HG03039 (cell line): ENCODE data around the gene CPVL.

Experiments used
- ATAC-seq: cut with Tn5 transposase; IDR thresholded peaks from one replicate; pipeline ENCODE4 v1.9.1; 2021; ENCODE audit warnings: mild to moderate bottlenecking, moderate library complexity; ENCODE audit not compliant: unreplicated experiment

Gene CPVL

DNA sequence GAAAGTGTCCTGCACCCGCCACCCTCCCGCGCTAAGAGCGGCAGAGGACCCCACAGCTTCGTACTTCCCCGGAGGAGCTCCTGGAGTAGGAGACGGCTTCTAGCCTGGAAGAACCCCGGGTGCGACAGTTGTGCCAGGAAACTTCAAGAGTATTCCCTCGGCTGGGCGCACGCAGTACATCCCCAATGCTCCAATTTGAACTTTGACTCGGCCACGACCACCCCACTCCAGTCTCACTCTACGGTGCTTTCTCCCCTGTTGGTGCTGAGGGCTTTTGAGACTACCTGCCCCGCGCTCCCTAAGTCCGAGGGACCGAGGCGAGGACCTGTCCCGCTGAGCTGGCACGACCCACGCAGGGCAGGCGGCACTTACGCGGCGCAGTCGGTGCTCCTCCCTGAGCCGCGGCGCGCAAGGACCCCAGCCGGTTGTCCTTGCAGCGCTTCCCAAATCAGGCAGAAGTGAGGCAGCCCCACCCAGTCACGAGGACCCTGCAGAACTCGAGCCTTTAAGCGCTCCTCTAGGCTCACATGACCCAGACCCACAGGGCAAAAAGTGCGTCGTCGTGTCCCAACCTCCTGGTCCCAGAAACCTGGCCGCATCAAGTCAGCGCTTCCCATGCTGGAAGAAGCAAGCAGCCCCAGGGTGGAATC, at the start of gene CPVL:
Gene CPVL, minus strand, starts transcription at position 481 of the 650 bp plus-strand sequence. CDS start 25,476 bp downstream, outside the sequence.
- ATAC-seq: no peak

DNA sequence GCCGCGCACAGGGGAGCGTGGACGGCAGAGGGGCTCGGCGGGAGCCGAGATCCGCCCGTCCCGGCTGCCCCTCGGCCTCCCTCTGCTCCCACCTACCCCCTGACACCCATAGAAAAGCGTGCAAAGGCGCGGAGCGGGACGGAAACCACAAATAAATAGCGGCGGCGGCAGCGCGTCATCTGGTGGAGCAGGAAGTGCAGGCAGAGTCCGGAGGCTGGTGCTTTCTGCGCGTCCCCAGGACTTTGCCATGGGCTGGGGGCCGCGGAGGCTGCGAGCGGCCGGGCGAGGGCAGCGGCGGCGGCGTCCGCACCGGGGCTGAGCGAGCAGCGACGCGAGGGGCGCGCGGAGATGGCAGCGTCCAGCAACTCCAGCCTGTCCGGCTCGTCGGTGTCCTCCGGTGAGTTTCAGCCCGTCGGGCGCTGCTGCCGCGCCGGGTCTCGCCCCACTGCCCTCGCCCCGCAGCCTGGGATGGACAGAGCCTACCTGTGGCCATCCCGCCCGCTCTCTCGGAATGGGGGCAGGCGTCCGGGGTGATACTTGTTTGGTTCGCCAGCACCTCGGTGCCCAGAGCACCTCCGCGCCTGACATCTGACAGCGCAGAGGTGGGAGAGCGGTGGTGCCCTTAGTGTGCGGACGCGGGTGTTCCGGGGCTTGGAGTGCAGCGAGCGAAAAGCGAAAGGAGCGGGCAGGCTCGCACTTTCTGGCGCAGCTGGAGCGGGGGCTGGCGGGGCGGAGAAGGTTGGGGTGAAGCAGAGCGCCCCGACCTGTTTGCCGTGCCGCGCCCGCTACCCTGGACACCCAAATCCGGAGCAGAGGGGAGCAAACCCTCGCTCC, 48.5 kb upstream of the CPVL start, which contains the start of gene CHN2:
Gene CHN2, plus strand, starts transcription at position 182 of the 834 bp plus-strand sequence.
- ATAC-seq: no peak

DNA sequence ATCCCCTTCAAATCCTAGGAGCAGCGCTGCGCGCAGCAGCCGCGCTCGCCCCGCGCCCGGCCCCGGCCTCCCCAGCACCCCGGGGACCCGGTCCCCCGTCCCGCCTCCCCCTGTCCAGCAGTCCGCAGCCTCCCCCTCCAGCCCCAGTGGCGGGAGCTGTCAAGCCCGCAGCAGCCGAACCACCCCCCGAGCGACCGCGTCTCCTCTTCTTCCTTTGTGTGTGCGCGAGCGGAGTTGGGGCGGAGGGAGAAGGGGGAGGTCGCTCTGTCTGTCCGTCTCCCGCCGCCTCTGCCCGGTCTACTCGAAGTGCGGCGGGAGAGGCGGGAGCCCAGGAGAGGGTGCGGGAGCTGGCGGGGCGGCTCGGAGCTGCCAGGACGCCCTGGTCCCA, 47.9 kb upstream of the CPVL start:
- ATAC-seq: no peak

DNA sequence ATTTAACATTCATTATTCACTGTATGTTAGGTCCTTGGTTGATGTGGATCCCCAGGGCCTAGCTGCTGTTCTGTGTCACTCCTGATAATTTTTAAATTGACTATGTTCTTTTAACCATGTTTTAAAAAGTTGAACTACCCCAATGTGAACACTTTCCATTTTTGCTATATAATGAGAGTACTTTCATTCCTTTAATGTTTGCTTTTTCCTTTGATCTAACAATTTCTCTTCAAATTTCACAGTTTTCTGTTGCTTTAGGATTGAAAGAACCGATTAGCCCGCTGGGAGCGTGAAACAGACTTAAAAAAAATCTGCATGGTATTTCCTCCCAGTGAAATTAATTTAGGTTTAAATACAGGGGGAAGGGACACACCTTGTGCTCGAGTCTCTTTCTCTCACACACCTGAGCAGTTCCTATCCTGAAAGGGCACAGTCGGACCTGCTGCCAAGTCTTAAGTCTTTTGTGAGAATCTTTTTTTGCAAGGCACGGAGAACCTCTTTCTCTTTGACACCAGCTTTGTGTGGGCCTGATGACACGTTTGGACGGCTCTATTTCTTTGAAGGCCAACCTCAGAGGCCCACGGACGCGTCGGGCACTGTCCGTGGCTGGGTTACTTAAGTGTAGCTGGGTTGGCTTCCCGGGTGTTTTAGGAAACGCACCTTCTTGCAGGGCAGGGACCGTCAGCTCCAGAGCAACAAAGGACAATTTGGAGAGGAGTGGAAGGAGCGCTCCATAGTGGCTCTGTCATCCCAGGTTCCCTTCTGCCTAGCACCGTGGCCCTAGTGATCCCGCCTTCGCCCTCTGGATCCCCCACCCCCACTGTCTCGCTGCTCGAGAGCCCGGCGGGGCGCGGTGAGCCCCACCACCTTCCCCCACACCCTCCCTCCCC, 47.2 kb upstream of the CPVL start:
- no peak for ATAC-seq

- no peak for ATAC-seq
Observed at GRCh38 chr7:29192811-29193210, 46.5 kb upstream of the CPVL start.

- no peak for ATAC-seq
Observed at GRCh38 chr7:29192323-29192722, 46.0 kb upstream of the CPVL start.

DNA sequence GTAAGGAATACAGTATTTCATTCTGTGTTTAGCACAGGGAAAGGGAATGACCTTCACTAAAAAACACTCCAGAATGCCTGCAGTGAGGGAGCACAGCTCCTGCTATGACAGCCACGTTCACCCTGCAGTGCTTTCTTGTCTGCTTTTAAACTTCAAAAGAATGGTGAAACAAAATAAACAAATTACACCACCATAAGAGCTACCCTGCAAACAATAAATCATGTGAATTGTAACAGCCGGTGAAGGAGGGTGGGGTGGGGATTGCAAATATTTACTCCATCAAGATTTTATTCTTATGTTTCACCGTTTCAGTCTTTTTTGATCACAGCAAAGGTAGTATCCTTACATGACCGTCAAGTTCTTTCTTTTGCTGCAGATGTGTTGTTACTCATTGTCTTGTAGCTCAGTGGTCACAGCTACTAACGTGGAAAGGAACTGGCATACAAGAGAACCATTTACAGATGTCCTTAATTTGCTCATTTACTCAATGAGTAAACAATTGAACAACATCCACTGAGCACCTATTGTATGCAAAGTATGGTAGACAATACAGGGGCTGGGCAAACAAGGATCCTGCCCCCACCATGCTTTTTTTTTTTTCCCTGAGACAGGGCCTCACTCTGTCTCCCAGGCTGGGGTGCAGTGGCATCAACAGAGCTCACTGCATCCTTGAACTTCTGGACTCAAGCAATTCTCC, 44.2 kb upstream of the CPVL start:
- no peak for ATAC-seq

GRCh38 chr7:29189743-29190201, 43.4 kb upstream of the CPVL start:
- ATAC-seq: no peak

GRCh38 chr7:29185613-29186012, 39.3 kb upstream of the CPVL start:
- ATAC-seq: no peak

GRCh38 chr7:29184599-29184998, 38.3 kb upstream of the CPVL start:
- ATAC-seq: no peak

DNA sequence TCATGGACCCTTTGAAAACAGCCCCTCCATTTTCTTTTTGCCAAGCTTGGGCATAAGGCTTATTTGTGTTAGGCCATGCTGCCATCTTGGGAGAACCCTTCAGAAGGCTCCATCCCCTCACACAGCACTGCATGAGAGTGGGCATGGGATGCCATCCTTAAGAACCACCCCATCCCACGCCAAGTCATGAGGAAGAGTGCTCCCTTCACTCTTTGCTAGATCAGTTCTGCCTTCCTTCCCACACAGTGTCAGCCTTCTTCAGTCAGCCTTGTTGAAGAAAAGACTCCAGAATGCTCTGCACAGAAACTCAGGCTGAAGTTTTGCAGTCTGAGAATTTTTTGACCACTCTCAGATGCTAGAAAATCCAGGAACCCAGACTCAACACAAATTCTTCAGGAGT, 32.8 kb upstream of the CPVL start:
- ATAC-seq: no peak

DNA sequence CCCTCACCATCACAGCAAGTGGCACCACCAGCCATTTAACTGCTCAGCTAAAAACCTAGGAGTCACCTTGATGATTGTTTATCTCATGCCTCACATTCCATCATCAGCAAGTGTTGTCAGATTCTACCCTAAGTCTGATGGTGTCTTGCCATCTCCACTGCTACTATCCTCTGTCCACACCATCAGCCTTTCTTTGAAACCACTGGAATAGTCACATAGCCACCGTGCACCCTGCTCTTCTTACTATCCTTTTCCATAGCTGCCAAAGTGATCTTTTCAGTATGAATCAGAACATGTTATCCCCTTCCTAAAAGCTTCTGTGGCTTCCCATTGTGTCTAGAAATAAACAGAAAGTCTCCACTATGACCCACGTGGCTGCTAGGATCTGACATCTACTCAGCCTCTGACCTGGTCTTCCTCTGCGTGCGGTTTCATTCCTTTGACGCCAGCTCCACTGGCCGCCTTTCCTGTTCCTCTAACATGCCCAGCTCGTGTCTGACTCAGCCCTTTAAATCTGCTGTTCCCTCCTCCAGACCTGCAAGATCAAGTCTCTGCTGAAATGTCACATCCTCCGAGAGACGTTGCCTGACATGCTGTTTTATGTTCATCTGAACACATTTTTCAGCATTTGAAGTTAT, 31.7 kb upstream of the CPVL start:
- no peak for ATAC-seq

DNA sequence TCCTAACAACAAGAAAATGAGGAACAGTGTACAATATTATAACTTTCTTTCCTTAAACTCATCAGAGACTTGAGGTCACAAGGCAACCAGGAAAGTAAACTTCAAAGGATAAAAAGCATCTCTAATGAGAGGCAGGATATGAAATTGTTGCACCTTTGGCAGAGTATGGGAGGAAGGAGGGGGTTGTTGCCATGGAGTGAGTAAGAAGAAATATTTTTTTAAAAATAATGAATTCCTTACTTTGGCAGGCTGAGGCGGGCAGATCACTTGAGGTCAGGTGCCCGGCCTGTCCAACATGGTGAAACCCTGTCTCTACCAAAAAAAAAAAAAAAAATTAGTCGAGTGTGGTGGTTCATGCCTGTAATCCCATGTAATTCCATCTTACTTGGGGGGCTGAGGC, 27.1 kb upstream of the CPVL start:
- ATAC-seq: no peak

GRCh38 chr7:29170781-29171180, 24.4 kb upstream of the CPVL start:
- ATAC-seq: no peak

GRCh38 chr7:29167721-29168120, 21.4 kb upstream of the CPVL start:
- ATAC-seq: no peak

- ATAC-seq: no peak
Observed at GRCh38 chr7:29163854-29164253, 17.5 kb upstream of the CPVL start.

DNA sequence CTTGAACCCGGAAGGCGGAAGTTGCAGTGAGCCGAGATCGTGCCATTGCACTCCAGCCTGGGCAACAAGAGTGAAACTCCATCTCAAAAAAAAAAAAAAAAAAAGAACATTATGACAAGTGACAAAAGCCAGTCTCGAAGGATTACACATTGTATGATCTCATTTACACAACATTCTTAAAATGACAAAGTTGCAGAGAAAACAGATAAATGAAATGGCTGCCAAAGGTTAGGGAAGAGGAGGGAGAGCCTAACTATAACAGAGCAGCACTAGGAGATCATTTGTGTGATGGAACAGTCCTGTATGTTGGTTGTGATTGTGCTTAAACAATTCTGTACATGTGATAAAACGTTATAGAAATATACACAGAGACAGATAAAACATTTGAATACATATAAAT, 16.2 kb upstream of the CPVL start:
- no peak for ATAC-seq

DNA sequence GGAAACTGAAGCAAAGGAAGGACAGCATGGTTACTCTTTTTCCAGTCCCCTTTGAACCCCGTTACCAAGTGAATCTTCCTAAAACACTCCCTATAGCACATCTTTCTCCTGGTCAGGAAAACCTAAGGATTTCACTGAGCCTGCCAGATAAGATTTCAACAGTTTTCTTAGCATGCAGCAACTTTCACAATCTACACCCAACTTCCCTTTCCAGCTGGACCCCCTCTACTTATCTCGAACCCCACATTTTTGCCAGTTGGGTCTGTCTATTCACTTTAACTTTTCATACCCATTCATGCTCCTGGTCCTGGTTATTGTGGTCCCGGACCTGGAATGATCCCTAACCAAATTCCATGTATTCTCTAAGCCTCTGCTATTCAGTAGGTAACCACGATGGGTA, 14.9 kb upstream of the CPVL start:
- no peak for ATAC-seq

DNA sequence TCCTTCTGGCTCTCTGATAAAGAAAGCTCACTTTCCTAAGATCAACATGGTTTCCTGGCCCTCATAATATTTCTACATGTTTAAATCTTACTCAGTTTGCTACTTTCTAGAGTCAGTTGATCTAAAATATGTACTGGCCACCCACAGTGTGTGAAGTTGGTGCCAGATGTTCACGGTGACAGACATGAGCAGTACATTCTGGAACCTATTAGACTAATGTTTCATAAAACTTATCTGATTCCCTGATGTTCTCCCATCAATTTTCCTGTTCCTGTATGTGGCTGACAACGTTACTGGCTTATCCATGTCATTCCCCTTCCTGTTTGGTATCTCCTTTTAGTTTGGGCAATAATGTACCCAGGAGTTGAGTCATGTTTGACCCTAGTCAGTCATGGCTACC, 13.7 kb upstream of the CPVL start:
- no peak for ATAC-seq

GRCh38 chr7:29158795-29159423, 12.6 kb upstream of the CPVL start:
- ATAC-seq: no peak
